Ishikawa (cell line): ENCODE results near the gene TAL1.

Experiments
- CEBPB ChIP-seq: IDR thresholded peaks from 2 replicates; pipeline ENCODE4 v1.6.1; 2012
- TAF1 ChIP-seq: IDR thresholded peaks from 2 replicates; pipeline ENCODE4 v1.6.1; 2012; ENCODE audit warnings: low read depth, mild to moderate bottlenecking
- USF1 ChIP-seq: IDR thresholded peaks from 2 replicates; pipeline ENCODE4 v1.6.1; 2012
- YY1 ChIP-seq: IDR thresholded peaks from 2 replicates; pipeline ENCODE4 v1.6.1; 2012; ENCODE audit warnings: low read depth
- TF ChIP-seq, protein P1 (sequence below): IDR thresholded peaks from 2 replicates; pipeline ENCODE4 v1.6.1; 2012; ENCODE audit warnings: low read depth, mild to moderate bottlenecking

DNA sequence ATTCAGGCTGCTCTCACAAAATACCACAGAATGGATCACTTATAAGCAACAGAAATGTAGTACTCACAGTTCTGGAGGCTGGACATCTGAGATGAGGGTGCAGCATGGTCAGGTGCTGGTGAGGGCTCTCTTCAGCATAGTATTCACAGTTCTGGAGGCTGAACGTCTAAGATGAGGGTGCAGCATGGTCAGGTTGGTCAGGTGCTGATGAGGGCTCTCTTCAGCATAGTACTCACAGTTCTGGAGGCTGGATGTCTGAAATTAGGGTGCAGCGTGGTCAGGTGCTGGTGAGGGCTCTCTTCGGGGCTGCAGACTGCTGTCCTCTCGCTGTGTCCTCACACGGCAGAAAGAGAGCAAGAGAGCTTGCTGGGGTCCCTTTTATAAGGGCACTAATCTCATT lies 59.2 kb downstream of the TAL1 start:
- TF ChIP-seq TAF1 (no peak), CEBPB (no peak), USF1 (no peak), YY1 (no peak)
- TF ChIP-seq, protein P1, sequence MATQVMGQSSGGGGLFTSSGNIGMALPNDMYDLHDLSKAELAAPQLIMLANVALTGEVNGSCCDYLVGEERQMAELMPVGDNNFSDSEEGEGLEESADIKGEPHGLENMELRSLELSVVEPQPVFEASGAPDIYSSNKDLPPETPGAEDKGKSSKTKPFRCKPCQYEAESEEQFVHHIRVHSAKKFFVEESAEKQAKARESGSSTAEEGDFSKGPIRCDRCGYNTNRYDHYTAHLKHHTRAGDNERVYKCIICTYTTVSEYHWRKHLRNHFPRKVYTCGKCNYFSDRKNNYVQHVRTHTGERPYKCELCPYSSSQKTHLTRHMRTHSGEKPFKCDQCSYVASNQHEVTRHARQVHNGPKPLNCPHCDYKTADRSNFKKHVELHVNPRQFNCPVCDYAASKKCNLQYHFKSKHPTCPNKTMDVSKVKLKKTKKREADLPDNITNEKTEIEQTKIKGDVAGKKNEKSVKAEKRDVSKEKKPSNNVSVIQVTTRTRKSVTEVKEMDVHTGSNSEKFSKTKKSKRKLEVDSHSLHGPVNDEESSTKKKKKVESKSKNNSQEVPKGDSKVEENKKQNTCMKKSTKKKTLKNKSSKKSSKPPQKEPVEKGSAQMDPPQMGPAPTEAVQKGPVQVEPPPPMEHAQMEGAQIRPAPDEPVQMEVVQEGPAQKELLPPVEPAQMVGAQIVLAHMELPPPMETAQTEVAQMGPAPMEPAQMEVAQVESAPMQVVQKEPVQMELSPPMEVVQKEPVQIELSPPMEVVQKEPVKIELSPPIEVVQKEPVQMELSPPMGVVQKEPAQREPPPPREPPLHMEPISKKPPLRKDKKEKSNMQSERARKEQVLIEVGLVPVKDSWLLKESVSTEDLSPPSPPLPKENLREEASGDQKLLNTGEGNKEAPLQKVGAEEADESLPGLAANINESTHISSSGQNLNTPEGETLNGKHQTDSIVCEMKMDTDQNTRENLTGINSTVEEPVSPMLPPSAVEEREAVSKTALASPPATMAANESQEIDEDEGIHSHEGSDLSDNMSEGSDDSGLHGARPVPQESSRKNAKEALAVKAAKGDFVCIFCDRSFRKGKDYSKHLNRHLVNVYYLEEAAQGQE = no peak
